NCI-H526 (cell line): Measurements from ENCODE around the gene BRIP1.

Source experiments
- DNase-seq, 2 experiments: peaks; one replicate each; lab custom pipeline; 2025; lab: John Stamatoyannopoulos, UW

The BRIP1 gene

GRCh38 chr17:61757168-61757567 lies 106.2 kb downstream of the BRIP1 start:
- no peak for DNase-seq

GRCh38 chr17:61756561-61756960 lies 106.8 kb downstream of the BRIP1 start:
- no peak for DNase-seq

GRCh38 chr17:61755668-61756067 lies 107.7 kb downstream of the BRIP1 start:
- DNase-seq, result no peak

- DNase-seq, result no peak
Observed at GRCh38 chr17:61755078-61755477, 108.2 kb downstream of the BRIP1 start.

- no peak for DNase-seq
Observed at GRCh38 chr17:61754124-61754523, 109.2 kb downstream of the BRIP1 start.

- no peak for DNase-seq
Observed at GRCh38 chr17:61753696-61754095, 109.6 kb downstream of the BRIP1 start.

GRCh38 chr17:61750656-61751055 lies 112.7 kb downstream of the BRIP1 start:
- no peak for DNase-seq

- no peak for DNase-seq
Observed at GRCh38 chr17:61749823-61750404, 113.4 kb downstream of the BRIP1 start.

- DNase-seq, result no peak
Observed at GRCh38 chr17:61746248-61746985, 116.9 kb downstream of the BRIP1 start.

- no peak for DNase-seq
Observed at GRCh38 chr17:61744804-61745203, 118.5 kb downstream of the BRIP1 start.

GRCh38 chr17:61744252-61744651 lies 119.1 kb downstream of the BRIP1 start:
- no peak for DNase-seq

- no peak for DNase-seq
Observed at GRCh38 chr17:61743766-61744165, 119.6 kb downstream of the BRIP1 start.

GRCh38 chr17:61739002-61739401 lies 124.3 kb downstream of the BRIP1 start:
- DNase-seq, result no peak

GRCh38 chr17:61738249-61738648 lies 125.1 kb downstream of the BRIP1 start:
- no peak for DNase-seq

GRCh38 chr17:61737820-61738219 lies 125.5 kb downstream of the BRIP1 start:
- no peak for DNase-seq

GRCh38 chr17:61736438-61736837 lies 126.9 kb downstream of the BRIP1 start:
- no peak for DNase-seq

GRCh38 chr17:61735807-61736206 lies 127.5 kb downstream of the BRIP1 start:
- no peak for DNase-seq

- DNase-seq, result no peak
Observed at GRCh38 chr17:61734466-61734865, 128.9 kb downstream of the BRIP1 start.

- no peak for DNase-seq
Observed at GRCh38 chr17:61734012-61734411, 129.3 kb downstream of the BRIP1 start.

GRCh38 chr17:61733021-61733420 lies 130.3 kb downstream of the BRIP1 start:
- no peak for DNase-seq

- no peak for DNase-seq
Observed at GRCh38 chr17:61732169-61732568, 131.2 kb downstream of the BRIP1 start.

- no peak for DNase-seq
Observed at GRCh38 chr17:61731330-61731729, 132.0 kb downstream of the BRIP1 start.

GRCh38 chr17:61729690-61730268 lies 133.5 kb downstream of the BRIP1 start:
- DNase-seq, result no peak
